KMS-11 (cell line): ENCODE results near the gene MEGF10.

Experiments used
- H2AFZ ChIP-seq: fragments of 200-600 bp; sonication (generic); 2 replicates; pipeline ENCODE4 v1.6.1; 2016; ENCODE audit warnings: antibody characterized with exemption, mixed run types, low read depth
- H3K27ac ChIP-seq: fragments of 200-600 bp; sonication (generic); 2 replicates; pipeline ENCODE4 v1.6.1; 2016; ENCODE audit warnings: mild to moderate bottlenecking, mixed run types
- H3K27me3 ChIP-seq: fragments of 200-600 bp; sonication (generic); 2 replicates; pipeline ENCODE4 v1.6.1; 2017; ENCODE audit warnings: mild to moderate bottlenecking, low read depth, mixed run types, moderate library complexity; ENCODE audit not compliant: insufficient read depth
- H3K36me3 ChIP-seq: fragments of 200-600 bp; sonication (generic); 2 replicates; pipeline ENCODE4 v1.6.1; 2017; ENCODE audit warnings: mild to moderate bottlenecking, mixed run types; ENCODE audit not compliant: insufficient read depth
- H3K4me1 ChIP-seq: fragments of 200-600 bp; sonication (generic); 2 replicates; pipeline ENCODE4 v1.6.1; 2016; ENCODE audit warnings: mild to moderate bottlenecking, low read depth, mixed run types; ENCODE audit not compliant: poor library complexity, severe bottlenecking
- H3K4me2 ChIP-seq: fragments of 200-600 bp; sonication (generic); 2 replicates; pipeline ENCODE4 v1.7.0; 2016; ENCODE audit warnings: mild to moderate bottlenecking, mixed run types
- H3K4me3 ChIP-seq: fragments of 200-600 bp; sonication (generic); IDR thresholded peaks from 2 replicates; pipeline ENCODE4 v1.6.1; 2017; ENCODE audit warnings: low read depth, low read length, mixed read lengths; ENCODE audit not compliant: insufficient read depth
- H3K79me2 ChIP-seq: fragments of 200-600 bp; sonication (generic); 2 replicates; pipeline ENCODE4 v1.6.1; 2016; ENCODE audit warnings: low read depth, mixed run types; ENCODE audit not compliant: insufficient read depth
- H3K9ac ChIP-seq: fragments of 200-600 bp; sonication (generic); 2 replicates; pipeline ENCODE4 v1.6.1; 2016; ENCODE audit warnings: mild to moderate bottlenecking, mixed run types
- H4K20me1 ChIP-seq: fragments of 200-600 bp; sonication (generic); 2 replicates; pipeline ENCODE4 v1.6.1; 2016; ENCODE audit warnings: mild to moderate bottlenecking, mixed run types; ENCODE audit not compliant: insufficient read depth
- TF ChIP-seq, protein P1 (sequence below): fragments of 200-600 bp; sonication (generic); conservative IDR thresholded peaks from 2 replicates; pipeline ENCODE4 v1.6.1; 2017; ENCODE audit warnings: low read depth, mild to moderate bottlenecking, antibody characterized with exemption, low read length, moderate library complexity, mixed read lengths

The MEGF10 gene

DNA sequence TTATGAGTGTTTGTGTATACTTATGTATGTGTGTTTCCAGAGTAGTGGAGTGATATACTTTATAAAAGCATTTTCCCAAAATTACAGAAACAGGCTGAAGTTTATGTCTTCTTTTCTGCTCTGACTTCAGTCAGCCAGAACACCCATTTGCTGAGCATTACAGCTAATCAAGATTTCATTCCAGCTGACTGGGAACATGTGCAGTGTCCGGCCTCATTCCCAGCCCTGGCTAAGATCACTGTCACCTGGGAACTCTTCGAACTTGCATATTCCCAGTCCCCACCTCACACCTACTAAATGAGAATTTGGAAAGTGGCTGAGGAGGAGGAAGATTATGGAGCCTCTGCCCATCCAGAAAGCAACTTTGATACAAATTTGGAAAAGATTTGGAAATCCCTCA is 136.1 kb downstream of the MEGF10 start:
- H3K4me3 ChIP-seq: no peak overlapping the region
- TF ChIP-seq, protein P1, sequence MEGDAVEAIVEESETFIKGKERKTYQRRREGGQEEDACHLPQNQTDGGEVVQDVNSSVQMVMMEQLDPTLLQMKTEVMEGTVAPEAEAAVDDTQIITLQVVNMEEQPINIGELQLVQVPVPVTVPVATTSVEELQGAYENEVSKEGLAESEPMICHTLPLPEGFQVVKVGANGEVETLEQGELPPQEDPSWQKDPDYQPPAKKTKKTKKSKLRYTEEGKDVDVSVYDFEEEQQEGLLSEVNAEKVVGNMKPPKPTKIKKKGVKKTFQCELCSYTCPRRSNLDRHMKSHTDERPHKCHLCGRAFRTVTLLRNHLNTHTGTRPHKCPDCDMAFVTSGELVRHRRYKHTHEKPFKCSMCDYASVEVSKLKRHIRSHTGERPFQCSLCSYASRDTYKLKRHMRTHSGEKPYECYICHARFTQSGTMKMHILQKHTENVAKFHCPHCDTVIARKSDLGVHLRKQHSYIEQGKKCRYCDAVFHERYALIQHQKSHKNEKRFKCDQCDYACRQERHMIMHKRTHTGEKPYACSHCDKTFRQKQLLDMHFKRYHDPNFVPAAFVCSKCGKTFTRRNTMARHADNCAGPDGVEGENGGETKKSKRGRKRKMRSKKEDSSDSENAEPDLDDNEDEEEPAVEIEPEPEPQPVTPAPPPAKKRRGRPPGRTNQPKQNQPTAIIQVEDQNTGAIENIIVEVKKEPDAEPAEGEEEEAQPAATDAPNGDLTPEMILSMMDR: no peak
- H3K27ac ChIP-seq: no peak overlapping the region
- H3K4me1 ChIP-seq: no peaks in the 10 kb centered on the region
- no peaks in the 10 kb centered on the region for H3K79me2 ChIP-seq
- H3K4me2 ChIP-seq: no peak overlapping the region
- no peaks in the 10 kb centered on the region for H4K20me1 ChIP-seq
- H3K36me3 ChIP-seq: no peaks in the 10 kb centered on the region
- H3K27me3 ChIP-seq: no peaks in the 10 kb centered on the region
- no peak overlapping the region for H3K9ac ChIP-seq
- H2AFZ ChIP-seq: no peak overlapping the region

GRCh38 chr5:127428276-127428675 is 137.7 kb downstream of the MEGF10 start:
- TF ChIP-seq, protein P1: no peak
- Histone ChIP-seq H3K4me1 (no peaks in the 10 kb centered on the region), H3K9ac (no peak overlapping the region), H3K27ac (no peak overlapping the region), H3K36me3 (no peaks in the 10 kb centered on the region), H4K20me1 (no peaks in the 10 kb centered on the region), H3K4me2 (no peak overlapping the region), H3K27me3 (no peaks in the 10 kb centered on the region), H3K79me2 (no peaks in the 10 kb centered on the region), H3K4me3 (no peak overlapping the region), H2AFZ (no peak overlapping the region)

- Histone ChIP-seq H3K27me3 (no peaks in the 10 kb centered on the region), H3K9ac (no peak overlapping the region), H3K4me1 (no peaks in the 10 kb centered on the region), H3K4me2 (no peak overlapping the region), H3K4me3 (no peak overlapping the region), H3K79me2 (no peaks in the 10 kb centered on the region), H3K27ac (no peak overlapping the region), H3K36me3 (no peaks in the 10 kb centered on the region), H4K20me1 (no peaks in the 10 kb centered on the region), H2AFZ (no peak overlapping the region)
- TF ChIP-seq, protein P1: no peak
Observed at GRCh38 chr5:127428748-127429147, 138.2 kb downstream of the MEGF10 start.

DNA sequence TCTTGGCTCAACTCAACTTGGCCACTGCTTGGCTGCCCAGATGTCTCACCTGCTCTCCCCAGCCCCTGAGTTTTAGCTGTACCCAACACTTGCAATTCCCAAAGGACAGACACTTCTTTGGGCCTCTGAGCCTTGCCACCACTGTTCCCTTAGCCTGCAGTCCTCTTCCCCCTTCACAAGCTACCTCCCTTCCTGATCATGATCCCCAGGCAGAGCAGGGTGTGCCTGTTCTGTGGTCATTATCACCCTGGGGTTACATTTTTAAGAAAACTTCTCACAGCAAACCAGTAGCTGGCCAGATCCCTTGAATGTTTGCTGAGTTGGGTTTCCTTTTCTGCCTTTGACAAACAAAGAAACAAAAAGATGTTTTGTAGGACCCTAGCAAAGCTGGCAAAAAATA is 139.3 kb downstream of the MEGF10 start:
- Histone ChIP-seq H3K4me1 (no peaks in the 10 kb centered on the region), H3K79me2 (no peaks in the 10 kb centered on the region), H3K36me3 (no peaks in the 10 kb centered on the region), H4K20me1 (no peaks in the 10 kb centered on the region), H2AFZ (no peak overlapping the region), H3K27me3 (no peaks in the 10 kb centered on the region), H3K4me3 (no peak overlapping the region), H3K27ac (no peak overlapping the region), H3K9ac (no peak overlapping the region), H3K4me2 (no peak overlapping the region)
- TF ChIP-seq, protein P1: no peak

DNA sequence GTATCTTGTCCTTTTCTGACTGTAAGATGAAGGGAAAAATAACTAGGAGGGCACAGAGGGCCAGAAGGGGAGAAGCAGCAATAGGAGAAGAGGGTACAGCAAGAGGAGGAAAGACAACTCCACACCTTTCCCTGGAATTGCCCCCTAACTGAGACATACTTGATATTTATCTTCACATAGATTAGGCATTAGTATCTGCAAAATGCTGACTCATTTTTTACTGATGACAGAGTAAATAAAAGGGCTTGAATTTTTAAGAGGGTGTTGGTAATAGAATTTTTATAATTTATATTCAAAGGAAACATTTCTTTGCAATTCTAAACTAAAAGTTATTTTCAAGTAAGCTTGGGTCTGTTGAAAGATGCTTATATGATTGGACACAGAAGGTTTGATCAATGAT is 140.0 kb downstream of the MEGF10 start:
- no peaks in the 10 kb centered on the region for H3K4me1 ChIP-seq
- no peak overlapping the region for H3K4me3 ChIP-seq
- H2AFZ ChIP-seq: no peak overlapping the region
- H3K4me2 ChIP-seq: no peak overlapping the region
- H3K27me3 ChIP-seq: no peaks in the 10 kb centered on the region
- no peak overlapping the region for H3K9ac ChIP-seq
- TF ChIP-seq, protein P1: no peak
- no peak overlapping the region for H3K27ac ChIP-seq
- no peaks in the 10 kb centered on the region for H3K36me3 ChIP-seq
- no peaks in the 10 kb centered on the region for H4K20me1 ChIP-seq
- H3K79me2 ChIP-seq: no peaks in the 10 kb centered on the region
